SJCRH30 (cell line): ENCODE data around the gene TNPO2. TPM values are rescaled to one million over a fixed set of nuclear protein-coding genes. Genes with fewer than 3 reads are reported as not detected.
A peak's percentile ranks its signal among the peaks of the same experiment; 100 is the strongest.
"Not testable (repeated sequence)": the region's sequence is repeated elsewhere in the genome, so short reads cannot be mapped to it uniquely, and the experiment has no call there.

Source experiments
- DNase-seq, 2 experiments: peaks; one replicate each; pipeline ENCODE4 v3.0.0-alpha.2; 2015 to 2020
- H3K27ac ChIP-seq: fragments of 250-450 bp; sonication (Bioruptor Pico); 2 replicates; pipeline ENCODE4 v1.5.1; 2020; ENCODE audit warnings: mild to moderate bottlenecking, moderate library complexity
- H3K27me3 ChIP-seq: fragments of 250-450 bp; sonication (Bioruptor Pico); 2 replicates; pipeline ENCODE4 v1.5.1; 2020; ENCODE audit warnings: mild to moderate bottlenecking, moderate library complexity
- H3K36me3 ChIP-seq: fragments of 250-450 bp; sonication (Bioruptor Pico); 2 replicates; pipeline ENCODE4 v1.5.1; 2020; ENCODE audit warnings: mild to moderate bottlenecking, moderate library complexity
- H3K4me1 ChIP-seq: fragments of 250-450 bp; sonication (Bioruptor Pico); 2 replicates; pipeline ENCODE4 v1.5.1; 2020; ENCODE audit warnings: mild to moderate bottlenecking, moderate library complexity
- H3K4me3 ChIP-seq: fragments of 250-450 bp; sonication (Bioruptor Pico); 2 replicates; pipeline ENCODE4 v1.5.1; 2020; ENCODE audit warnings: mild to moderate bottlenecking, moderate library complexity
- H3K9me3 ChIP-seq: fragments of 250-450 bp; sonication (Bioruptor Pico); replicated peaks from 2 replicates; pipeline ENCODE4 v1.5.1; 2020; ENCODE audit warnings: mild to moderate bottlenecking, moderate library complexity
- total RNA-seq: library from RNA; depleted of rRNA; stranded (reverse); fragments of >200 nt; shearing (Covaris generic); gene quantifications from 2 replicates; pipeline ENCODE4 v1.2.3, GENCODE V29; 2014

TNPO2 gene
- total RNA-seq, 1 experiment from 2014 or later = 80.9 TPM

DNA sequence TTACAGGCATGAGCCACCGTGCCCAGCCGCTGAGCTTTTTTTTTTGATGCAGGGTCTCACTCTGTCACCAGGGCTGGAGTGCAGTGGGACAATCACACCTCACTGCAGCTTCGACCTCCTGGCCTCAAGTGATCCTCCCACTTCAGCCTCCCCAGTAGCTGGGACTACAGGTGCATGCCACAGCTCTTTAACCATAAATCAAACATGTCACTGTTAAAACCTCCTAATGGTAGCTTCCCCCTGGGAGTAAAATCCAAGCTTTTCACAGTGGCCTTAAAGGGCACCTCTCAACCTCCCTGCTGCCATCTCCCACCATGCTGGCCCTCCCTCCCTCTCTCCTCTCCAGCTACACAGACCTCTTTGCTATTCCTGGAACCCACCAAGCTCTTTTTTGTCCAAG is 37.9 kb downstream of the TNPO2 start:
- H3K36me3 ChIP-seq = no peaks in the 10 kb centered on the region
- no peak overlapping the region for H3K4me3 ChIP-seq
- H3K27ac ChIP-seq = no peak overlapping the region
- DNase-seq = no peak
- H3K9me3 ChIP-seq = no peaks in the 10 kb centered on the region
- peaks cover 9% of the 10 kb centered on the region for H3K4me1 ChIP-seq
- no peaks in the 10 kb centered on the region for H3K27me3 ChIP-seq

DNA sequence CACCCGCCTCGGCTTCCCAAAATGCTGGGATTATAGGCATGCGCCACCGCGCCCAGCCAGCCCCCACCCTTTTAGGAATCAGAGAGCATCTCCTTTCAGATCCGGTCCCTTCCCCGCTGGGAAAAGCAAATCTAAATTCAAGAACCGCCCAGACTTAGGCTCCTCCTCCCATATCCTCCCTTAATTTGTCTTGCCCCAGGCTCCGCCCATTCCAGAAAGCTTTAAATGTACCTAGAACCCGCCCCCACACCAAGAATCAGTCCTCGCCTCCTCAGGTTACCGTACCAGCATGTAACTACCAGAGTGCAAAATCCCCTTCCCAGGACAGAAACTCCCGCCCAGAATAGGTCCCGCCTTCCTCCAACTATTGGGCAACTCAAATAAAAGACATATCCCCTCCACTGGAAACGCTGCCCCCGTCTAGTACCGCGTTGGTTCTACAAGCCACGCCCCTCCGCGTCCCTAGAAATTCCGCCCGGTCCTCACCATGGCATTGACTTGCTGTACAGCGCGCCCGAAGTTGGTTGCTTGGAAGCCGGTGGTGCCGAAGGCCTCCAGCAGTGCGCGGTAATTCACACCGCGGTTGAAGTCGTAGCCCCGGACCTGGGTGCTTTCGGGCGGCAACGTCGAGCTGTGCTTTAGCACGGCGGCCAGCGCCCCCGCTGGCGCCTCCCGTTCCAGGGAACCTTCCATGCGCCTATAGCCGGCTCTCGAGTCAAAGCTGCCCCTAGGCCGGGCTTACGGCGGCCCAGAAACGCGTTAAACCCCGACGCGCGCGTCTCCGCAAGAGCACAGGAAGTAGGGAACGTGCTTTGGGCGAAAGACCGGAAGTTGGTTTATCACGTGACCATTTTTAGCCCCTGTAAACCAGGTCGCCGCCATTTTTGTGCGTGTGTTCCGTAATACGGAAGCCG is 42.4 kb downstream of the TNPO2 start, which contains the start of gene DHPS:
TSS of gene DHPS (minus strand) at position 807 of the 914 bp plus-strand sequence. CDS start at position 693, 114 bp downstream.
- Histone ChIP-seq H3K27ac (peak within 1 kb of the TSS; percentile 99), H3K9me3 (no peaks in the 10 kb centered on the region), H3K4me3 (peak within 1 kb of the TSS; percentile 91), H3K36me3 (peaks cover 34% of the 10 kb centered on the region), H3K4me1 (no peaks in the 10 kb centered on the region), H3K27me3 (no peaks in the 10 kb centered on the region)
- DNase-seq = peak; percentile 99 to 100

DNA sequence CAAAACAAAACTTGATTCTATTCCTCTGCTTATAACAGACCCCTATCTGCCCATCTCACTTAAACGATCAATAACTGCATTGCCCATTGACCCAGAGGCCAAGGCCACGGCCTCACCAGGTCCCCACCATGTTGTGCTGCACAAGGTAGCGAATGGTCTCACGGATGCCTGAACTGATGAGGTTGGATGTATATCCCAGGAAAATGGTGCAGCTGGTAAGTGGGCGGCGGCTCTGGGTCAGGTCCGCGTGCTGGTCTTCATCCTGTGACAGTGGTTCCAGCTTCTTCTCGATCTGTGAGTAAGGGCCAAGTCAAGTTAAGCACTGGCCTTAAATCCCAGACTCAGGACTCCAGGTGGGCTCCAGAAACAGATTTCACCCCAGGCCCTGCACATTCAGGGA is 43.7 kb downstream of the TNPO2 start:
- H3K27me3 ChIP-seq = no peaks in the 10 kb centered on the region
- peaks cover 47% of the 10 kb centered on the region for H3K36me3 ChIP-seq
- H3K9me3 ChIP-seq = no peaks in the 10 kb centered on the region
- DNase-seq = no peak
- no peak overlapping the region for H3K27ac ChIP-seq
- no peak overlapping the region for H3K4me3 ChIP-seq
- no peaks in the 10 kb centered on the region for H3K4me1 ChIP-seq

DNA sequence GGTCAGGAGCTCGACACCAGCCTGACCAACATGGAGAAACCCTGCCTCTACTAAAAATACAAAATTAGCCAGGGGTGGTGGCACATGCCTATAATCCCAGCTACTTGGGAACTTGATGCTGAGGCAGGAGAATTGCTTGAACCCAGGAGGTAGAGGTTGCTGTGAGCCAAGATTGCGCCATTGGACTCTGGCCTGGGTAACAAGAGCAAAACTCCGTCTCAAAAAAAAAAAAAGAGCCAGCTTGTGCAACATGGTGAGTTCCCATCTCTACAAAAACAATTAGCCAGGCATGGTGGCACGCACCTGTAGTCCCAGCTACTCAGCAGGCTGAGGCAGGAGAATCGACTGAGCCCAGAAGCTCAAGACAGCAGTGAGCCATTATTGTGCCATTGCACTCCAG is 45.7 kb downstream of the TNPO2 start:
- not testable (repeated sequence) for H3K9me3 ChIP-seq, H3K27me3 ChIP-seq, H3K4me1 ChIP-seq, DNase-seq, H3K27ac ChIP-seq, H3K4me3 ChIP-seq
- H3K36me3 ChIP-seq = peaks cover 57% of the 10 kb centered on the region

DNA sequence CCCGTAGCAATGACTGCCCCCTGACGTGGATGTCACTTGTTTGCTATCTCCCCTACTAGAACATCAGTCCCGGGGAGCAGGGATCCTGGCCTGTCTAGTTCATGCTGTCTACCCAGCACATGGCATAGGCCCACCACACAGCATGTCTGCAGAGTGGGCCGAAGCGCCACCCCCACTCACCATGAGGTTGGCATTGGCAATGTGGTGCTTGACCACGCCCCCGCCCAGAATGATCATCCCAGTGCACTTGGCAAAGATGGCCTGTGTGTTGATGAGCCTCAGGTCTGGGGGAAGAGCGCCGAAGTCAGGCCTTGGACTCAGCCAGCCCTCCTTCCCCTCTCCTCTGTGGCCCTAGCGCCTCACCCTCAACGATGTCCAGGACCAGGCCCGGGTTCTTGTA is 46.8 kb downstream of the TNPO2 start:
- no peaks in the 10 kb centered on the region for H3K4me1 ChIP-seq
- H3K9me3 ChIP-seq = no peaks in the 10 kb centered on the region
- no peak overlapping the region for H3K27ac ChIP-seq
- no peak overlapping the region for H3K4me3 ChIP-seq
- no peaks in the 10 kb centered on the region for H3K27me3 ChIP-seq
- H3K36me3 ChIP-seq = peaks cover 65% of the 10 kb centered on the region
- DNase-seq = no peak

DNA sequence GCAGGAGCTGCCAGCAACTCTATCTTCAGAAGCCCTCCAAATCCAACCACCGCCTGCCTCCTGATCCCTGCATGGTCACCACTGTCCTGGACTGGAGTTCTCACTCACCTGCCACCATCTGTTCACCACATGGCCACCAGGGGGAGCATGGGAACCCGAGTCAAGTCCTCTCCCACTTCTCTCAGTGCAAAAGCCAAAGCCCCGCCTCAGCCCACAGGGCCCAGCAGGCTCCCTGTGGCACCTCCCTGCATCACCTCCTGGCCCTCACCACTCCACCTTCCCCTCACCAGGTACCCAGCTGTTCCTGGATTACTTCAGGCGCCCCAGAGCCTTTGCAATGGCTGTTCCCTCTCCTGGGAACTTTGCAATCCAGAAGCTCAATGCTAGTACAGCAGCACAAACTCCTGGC is 47.3 kb downstream of the TNPO2 start:
- Histone ChIP-seq H3K36me3 (peaks cover 70% of the 10 kb centered on the region), H3K27ac (no peak overlapping the region)

DNA sequence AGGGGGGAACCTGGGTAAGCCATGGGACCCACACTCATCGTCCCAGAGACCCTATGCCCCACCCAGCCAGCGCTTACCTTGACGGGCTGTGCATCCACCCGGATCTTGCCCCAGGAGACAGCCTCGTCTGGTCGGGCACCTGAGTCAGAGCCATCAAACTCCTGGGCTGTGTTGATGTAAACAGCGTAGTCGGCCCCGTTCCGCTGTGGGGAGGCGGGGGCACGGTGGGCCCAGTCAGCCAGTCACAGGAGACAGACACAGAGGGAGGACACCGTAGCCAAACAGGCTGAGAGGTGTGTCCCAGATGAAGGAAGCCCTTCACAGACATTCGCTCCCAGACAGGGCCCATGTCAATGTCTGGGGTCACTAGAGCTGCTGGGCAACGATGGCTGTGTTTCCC is 47.8 kb downstream of the TNPO2 start:
- Histone ChIP-seq H3K27ac (no peak overlapping the region), H3K4me1 (no peaks in the 10 kb centered on the region), H3K9me3 (no peaks in the 10 kb centered on the region), H3K27me3 (no peaks in the 10 kb centered on the region), H3K36me3 (peaks cover 71% of the 10 kb centered on the region), H3K4me3 (no peak overlapping the region)
- DNase-seq = peak in 1 of 2 experiments; percentile 26

More for the DNA sequence above, 47.3 kb downstream of the TNPO2 start:
- no peaks in the 10 kb centered on the region for H3K27me3 ChIP-seq
- DNase-seq = peak; percentile 94 to 96
- H3K4me1 ChIP-seq = no peaks in the 10 kb centered on the region
- no peak overlapping the region for H3K4me3 ChIP-seq
- no peaks in the 10 kb centered on the region for H3K9me3 ChIP-seq

DNA sequence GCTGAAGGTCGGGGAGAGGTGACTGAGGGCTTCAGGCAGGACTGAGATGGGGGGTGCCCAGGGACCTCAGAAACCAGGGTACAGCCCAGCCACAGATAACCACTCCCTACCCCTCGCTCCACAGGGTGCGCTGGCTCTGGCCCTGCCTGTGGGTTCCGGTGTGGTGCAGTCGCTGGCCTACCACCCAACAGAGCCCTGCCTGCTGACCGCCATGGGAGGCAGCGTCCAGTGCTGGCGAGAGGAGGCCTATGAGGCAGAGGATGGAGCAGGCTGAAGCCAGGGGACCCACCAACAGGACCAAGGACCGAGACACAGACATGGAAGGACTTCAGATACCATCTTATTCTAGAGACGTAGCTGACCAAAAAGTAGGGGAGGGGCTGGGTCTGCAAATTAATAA is 48.3 kb downstream of the TNPO2 start:
- Histone ChIP-seq H3K27ac (no peak overlapping the region), H3K36me3 (peaks cover 71% of the 10 kb centered on the region), H3K4me1 (no peaks in the 10 kb centered on the region; the same call in 1 of the 2 replicates), H3K27me3 (no peaks in the 10 kb centered on the region), H3K4me3 (no peak overlapping the region), H3K9me3 (no peaks in the 10 kb centered on the region)
- DNase-seq = no peak

DNA sequence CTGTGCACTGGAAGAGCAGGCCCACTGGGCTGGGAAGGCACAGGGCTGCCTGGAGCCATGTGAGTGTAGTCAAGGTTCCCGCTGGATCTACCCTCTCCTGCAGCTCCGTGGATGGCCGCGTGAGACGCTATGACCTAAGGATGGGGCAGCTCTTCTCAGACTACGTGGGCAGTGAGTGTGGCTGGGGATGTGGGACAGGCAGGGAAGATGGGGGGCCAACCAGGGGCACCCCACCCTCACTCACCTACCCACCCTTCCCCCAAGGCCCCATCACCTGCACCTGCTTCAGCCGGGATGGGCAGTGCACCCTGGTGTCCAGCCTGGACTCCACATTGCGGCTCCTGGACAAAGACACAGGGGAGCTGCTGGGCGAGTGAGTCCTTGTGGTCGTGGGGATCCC is 51.0 kb downstream of the TNPO2 start:
- H3K36me3 ChIP-seq = peaks cover 50% of the 10 kb centered on the region
- no peaks in the 10 kb centered on the region; the same call in 1 of the 2 replicates for H3K4me1 ChIP-seq
- no peaks in the 10 kb centered on the region for H3K9me3 ChIP-seq
- no peak overlapping the region for H3K27ac ChIP-seq
- no peak overlapping the region for H3K4me3 ChIP-seq
- DNase-seq = no peak
- H3K27me3 ChIP-seq = no peaks in the 10 kb centered on the region

DNA sequence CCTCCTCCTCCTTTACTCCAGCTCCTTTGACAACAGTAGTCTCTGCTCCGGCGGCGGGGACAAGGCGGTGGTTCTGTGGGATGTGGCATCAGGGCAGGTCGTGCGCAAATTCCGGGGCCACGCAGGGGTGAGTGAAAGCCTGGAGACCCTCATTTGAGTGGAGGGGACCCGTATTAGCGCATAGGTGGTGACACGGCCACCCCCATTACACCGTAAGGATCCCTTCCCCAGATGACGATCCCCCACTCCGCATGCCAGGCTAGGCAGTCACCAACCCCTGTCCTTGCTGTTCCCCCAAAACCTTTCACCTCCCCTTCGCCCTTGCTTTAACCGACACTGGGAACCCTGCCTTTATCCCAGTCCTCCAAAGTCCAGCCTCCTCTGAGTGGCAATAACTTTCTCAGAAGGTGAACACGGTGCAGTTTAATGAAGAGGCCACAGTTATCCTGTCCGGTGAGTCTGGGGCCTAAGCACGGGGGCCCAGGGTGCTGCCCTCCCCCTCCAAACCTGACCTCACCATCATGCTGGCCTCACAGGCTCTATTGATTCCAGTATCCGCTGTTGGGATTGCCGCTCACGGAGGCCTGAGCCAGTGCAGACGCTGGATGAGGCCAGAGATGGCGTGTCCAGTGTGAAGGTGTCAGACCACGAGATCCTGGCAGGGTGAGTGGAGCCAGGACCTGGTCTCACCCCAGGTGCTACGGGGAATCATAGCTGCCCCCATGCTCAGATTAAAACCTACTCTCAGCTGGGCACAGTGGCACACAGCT is 53.4 kb downstream of the TNPO2 start:
- H3K27me3 ChIP-seq = no peaks in the 10 kb centered on the region
- H3K27ac ChIP-seq = peak overlapping the region; percentile 87; the same call in 1 of the 2 replicates
- peak overlapping the region; percentile 86 for H3K4me3 ChIP-seq
- H3K4me1 ChIP-seq = no peaks in the 10 kb centered on the region; the same call in 1 of the 2 replicates
- H3K36me3 ChIP-seq = peaks cover 26% of the 10 kb centered on the region
- no peaks in the 10 kb centered on the region for H3K9me3 ChIP-seq
- DNase-seq = no peak

DNA sequence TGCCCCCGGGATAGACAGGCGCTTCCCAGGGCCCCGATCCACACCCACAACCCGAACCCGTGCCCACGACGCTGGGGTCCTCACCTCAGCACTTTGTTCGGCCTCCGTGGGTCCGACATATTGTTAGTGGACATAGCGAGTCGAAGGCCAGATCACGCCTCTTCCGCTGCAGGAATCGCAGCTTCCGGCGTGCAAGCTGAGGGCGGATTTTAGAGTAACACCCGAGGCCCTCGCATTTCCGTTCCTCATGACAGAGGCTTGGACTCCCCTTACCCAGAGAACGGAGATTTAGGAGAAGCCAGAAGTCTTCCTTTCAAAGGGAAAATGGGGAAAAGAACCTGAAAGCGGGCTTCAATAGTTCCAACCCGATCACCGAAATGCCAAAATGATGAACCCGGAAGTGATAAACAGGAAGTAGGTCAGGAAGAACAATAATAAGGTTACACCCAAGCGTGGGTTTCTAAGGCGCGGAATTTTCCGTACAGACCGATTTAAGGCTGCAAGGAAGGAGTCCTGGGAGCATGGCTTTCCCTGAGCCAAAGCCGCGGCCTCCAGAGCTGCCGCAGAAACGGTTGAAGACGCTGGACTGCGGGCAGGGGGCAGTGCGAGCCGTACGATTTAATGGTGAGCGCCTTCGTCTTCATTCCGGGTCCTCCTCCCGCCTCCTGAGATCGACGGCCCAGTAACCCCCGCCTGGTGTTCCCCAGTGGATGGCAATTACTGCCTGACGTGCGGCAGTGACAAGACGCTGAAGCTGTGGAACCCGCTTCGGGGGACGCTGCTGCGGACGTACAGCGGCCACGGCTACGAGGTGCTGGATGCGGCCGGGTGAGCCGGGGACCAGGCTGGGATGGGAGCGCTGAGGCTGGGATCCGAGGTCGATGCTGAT is 54.2 kb downstream of the TNPO2 start:
- Histone ChIP-seq H3K9me3 (no peaks in the 10 kb centered on the region), H3K4me1 (no peaks in the 10 kb centered on the region; the same call in 1 of the 2 replicates), H3K4me3 (peak overlapping the region; percentile 86), H3K27me3 (no peaks in the 10 kb centered on the region), H3K36me3 (peaks cover 18% of the 10 kb centered on the region), H3K27ac (peak overlapping the region; percentile 87)
- peak; percentile 83 to 92 for DNase-seq

DNA sequence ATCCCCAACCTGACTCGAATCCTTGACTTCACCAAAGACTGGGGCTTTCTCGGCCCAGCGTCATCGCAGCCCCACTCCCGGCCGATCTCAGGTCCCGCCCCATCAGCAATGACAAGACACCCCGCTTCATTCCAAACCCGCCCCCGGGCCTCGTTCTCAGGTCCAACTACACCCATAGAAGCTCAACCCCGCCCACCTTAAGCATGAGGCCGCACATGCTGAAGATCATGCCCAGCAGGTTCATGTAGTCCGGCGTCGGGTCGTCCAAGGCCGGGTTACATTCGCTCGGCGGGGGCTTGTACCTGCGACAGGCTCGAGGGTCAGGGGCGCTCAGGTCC is 54.8 kb downstream of the TNPO2 start:
- DNase-seq = peak; percentile 56 to 58
- H3K27ac ChIP-seq = peak overlapping the region; percentile 87
- H3K36me3 ChIP-seq = peaks cover 14% of the 10 kb centered on the region
- no peaks in the 10 kb centered on the region for H3K9me3 ChIP-seq
- peak overlapping the region; percentile 86 for H3K4me3 ChIP-seq
- H3K4me1 ChIP-seq = no peaks in the 10 kb centered on the region; the same call in 1 of the 2 replicates
- H3K27me3 ChIP-seq = no peaks in the 10 kb centered on the region

DNA sequence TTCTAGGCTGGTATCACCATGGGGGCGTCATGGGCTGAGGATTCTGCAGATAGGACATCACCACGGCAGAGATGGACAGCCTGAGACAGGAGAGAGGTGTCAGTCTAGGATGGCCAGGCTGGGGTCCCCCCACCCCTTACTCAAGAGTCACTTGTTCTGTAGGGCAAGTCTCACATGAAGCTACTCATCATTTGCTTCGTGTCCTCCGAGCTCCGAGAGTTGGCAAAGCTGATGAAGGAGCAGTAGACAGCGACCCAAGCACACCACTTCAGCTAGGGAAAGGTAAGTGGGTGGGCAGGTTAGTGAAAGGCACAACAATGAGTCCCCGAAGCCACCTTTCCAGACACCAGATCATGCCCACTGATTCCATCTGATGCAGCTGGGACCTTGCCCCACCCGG is 55.4 kb downstream of the TNPO2 start:
- H3K27ac ChIP-seq = no peak overlapping the region
- H3K36me3 ChIP-seq = peaks cover 17% of the 10 kb centered on the region
- no peak for DNase-seq
- no peaks in the 10 kb centered on the region; the same call in 1 of the 2 replicates for H3K4me1 ChIP-seq
- H3K4me3 ChIP-seq = peak overlapping the region; percentile 86
- H3K9me3 ChIP-seq = no peaks in the 10 kb centered on the region
- H3K27me3 ChIP-seq = no peaks in the 10 kb centered on the region

DNA sequence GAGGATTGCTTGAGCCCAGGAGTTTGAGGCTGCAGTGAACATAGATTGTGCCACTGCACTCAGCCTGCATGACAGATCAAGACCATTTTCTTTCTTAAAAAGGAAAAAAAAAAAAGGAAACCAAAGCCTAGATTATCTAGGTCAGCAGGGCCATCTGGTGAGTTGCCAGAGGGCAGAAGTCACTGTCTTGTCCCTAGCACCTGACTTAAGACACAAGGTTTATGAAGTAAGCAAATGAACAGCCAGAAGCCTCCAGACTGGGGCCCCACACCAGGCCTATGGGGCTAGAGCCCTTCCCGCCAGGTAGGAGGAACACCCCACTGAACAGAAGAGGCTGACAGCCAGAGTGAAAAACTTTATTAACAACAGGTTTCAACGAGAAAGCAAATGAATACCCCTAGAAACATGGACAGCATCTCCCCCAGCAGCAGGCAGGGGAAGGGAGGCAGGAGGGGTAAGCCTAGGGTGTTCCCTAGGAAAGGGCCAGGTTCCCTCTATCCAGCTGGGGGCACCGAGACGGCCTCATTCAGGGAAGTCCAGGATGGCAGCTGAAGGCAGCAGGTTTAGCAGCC is 55.9 kb downstream of the TNPO2 start:
- Histone ChIP-seq H3K27ac (no peak overlapping the region), H3K4me3 (no peak overlapping the region), H3K9me3 (no peaks in the 10 kb centered on the region), H3K36me3 (peaks cover 20% of the 10 kb centered on the region), H3K27me3 (no peaks in the 10 kb centered on the region), H3K4me1 (no peaks in the 10 kb centered on the region; the same call in 1 of the 2 replicates)
- no peak for DNase-seq
